ENCODE results near the gene MRPS31.

Gene MRPS31

DNA sequence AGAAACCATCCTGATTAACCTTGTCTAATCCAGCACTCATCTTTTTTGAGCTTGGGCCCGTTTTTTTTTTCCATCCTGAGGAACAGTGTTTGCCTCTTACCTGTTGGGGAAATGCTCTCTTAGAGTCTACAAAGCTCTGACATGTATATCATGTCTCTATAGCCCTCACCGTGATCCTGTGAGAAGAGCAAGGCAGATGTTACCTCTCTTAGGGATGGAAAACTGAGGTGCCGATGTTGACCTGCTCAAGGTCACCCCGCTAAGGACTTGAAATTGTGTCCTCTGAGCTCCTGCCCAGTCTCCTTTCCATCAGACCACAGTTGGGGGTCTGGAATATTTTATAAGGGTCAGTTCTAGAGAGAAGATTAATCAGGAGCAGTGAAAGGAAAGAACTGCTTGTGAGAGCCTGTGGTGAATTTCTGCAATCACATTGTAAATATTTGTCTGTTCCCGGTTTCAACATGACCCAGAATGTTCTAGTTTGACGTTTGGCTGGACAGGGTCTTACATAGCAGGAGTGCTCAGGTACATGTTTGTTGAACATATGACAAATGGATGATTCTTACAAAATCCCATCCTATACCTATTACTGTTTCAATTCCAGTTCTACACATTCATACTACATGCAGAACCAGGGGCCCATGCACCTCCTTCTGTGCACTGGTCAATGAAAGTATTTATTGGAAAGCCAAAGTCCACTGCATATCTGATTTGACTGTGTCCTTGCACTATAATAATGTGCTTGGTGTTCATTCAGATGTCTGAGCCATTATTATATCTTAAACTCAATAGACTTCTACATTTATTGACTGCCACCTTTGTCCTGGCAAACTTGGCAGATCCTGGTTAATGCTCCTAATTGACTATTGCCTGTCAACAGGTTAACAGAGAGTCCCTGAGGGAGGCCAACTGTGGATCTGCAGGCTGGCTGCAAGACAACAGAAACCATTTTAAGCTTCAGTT lies 30.5 kb upstream of the MRPS31 start:
- no peaks in the 10 kb centered on the region for H3K9me3 ChIP-seq
- H3K4me1 ChIP-seq: no peaks in the 10 kb centered on the region
- H3K36me3 ChIP-seq: peaks cover 34% of the 10 kb centered on the region
- no peaks in the 10 kb centered on the region for H3K27me3 ChIP-seq
- no peak for DNase-seq
- no peak overlapping the region for H3K4me3 ChIP-seq (ENCODE audit: low read depth, low read length)
- TF ChIP-seq, protein P1, sequence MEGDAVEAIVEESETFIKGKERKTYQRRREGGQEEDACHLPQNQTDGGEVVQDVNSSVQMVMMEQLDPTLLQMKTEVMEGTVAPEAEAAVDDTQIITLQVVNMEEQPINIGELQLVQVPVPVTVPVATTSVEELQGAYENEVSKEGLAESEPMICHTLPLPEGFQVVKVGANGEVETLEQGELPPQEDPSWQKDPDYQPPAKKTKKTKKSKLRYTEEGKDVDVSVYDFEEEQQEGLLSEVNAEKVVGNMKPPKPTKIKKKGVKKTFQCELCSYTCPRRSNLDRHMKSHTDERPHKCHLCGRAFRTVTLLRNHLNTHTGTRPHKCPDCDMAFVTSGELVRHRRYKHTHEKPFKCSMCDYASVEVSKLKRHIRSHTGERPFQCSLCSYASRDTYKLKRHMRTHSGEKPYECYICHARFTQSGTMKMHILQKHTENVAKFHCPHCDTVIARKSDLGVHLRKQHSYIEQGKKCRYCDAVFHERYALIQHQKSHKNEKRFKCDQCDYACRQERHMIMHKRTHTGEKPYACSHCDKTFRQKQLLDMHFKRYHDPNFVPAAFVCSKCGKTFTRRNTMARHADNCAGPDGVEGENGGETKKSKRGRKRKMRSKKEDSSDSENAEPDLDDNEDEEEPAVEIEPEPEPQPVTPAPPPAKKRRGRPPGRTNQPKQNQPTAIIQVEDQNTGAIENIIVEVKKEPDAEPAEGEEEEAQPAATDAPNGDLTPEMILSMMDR (IDR thresholded peaks at IDR 0.05; ENCODE audit: low read depth, low read length): no peak

DNA sequence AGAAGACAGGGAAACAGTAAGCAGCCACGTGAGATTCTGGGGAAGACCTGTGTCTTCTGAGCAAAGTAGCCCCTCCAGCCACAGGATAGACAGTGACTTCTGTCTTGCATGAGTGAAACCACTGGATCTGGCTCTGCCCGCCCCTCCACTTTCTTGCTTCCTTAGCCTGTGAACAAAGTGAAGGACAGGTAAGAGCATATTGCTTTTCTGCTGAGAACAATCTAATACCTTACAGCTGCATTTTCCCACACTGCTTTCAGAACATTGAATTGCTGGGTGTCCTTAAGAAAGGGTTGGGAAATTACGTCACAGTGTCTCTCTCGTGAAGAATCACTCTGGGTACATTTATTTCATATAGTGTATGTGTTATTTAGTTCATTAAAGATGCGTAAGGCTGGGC lies 29.6 kb upstream of the MRPS31 start:
- Histone ChIP-seq H3K4me1 (no peaks in the 10 kb centered on the region), H3K4me3 (ENCODE audit: low read depth, low read length) (no peak overlapping the region), H3K36me3 (peaks cover 39% of the 10 kb centered on the region), H3K27me3 (no peaks in the 10 kb centered on the region), H3K9me3 (no peaks in the 10 kb centered on the region)
- DNase-seq: no peak
- TF ChIP-seq, protein P1 (IDR thresholded peaks at IDR 0.05; ENCODE audit: low read depth, low read length): no peak

DNA sequence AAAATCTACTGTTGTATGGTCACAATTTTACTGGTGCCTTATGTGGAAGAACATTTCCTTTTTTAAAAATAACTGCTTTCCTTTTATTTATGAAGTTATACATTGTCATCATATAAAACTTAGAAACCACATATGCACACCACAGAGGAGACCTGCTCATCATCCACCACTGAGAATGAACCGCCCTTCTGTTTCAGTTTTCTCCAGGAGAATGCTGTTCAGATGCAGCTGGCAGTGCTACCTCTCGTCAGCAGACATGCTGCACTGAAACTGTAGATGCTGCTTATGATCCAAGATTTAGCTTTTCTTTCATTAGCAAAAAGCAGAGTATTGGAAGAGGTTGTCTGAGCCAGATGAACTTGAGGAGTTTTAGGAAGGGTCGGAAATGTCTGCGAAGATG lies 28.5 kb upstream of the MRPS31 start:
- H3K36me3 ChIP-seq: peaks cover 38% of the 10 kb centered on the region
- H3K4me1 ChIP-seq: no peaks in the 10 kb centered on the region

DNA sequence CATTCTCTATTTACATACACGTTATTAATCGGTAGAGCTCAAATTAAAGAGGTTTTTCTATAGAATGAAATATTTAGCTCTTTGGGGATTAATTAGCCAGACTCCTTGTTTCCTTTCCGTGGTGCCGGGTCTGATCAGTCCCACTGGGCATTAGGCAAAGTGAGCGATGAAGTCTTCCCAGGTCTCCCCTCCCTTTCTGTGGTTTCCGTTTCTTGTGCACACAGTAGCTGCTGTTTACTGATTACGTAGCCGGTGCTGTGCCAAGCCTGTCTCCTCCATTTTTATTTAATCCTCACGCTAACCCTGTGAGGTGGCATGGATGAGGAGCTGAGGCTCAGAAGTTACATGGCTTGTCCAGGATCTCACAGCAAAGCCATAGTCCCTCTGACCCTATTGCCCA lies 27.4 kb upstream of the MRPS31 start:
- TF ChIP-seq, protein P1 (IDR thresholded peaks at IDR 0.05; ENCODE audit: low read depth, low read length): no peak
- Histone ChIP-seq H3K27me3 (no peaks in the 10 kb centered on the region), H3K9me3 (no peaks in the 10 kb centered on the region), H3K4me3 (ENCODE audit: low read depth, low read length) (no peak overlapping the region), H3K4me1 (no peaks in the 10 kb centered on the region), H3K36me3 (peaks cover 43% of the 10 kb centered on the region)
- no peak for DNase-seq

More for the DNA sequence above, 28.5 kb upstream of the MRPS31 start:
- Histone ChIP-seq H3K4me3 (ENCODE audit: low read depth, low read length) (no peak overlapping the region), H3K27me3 (no peaks in the 10 kb centered on the region), H3K9me3 (no peaks in the 10 kb centered on the region)
- TF ChIP-seq, protein P1 (IDR thresholded peaks at IDR 0.05; ENCODE audit: low read depth, low read length): no peak
- no peak for DNase-seq

DNA sequence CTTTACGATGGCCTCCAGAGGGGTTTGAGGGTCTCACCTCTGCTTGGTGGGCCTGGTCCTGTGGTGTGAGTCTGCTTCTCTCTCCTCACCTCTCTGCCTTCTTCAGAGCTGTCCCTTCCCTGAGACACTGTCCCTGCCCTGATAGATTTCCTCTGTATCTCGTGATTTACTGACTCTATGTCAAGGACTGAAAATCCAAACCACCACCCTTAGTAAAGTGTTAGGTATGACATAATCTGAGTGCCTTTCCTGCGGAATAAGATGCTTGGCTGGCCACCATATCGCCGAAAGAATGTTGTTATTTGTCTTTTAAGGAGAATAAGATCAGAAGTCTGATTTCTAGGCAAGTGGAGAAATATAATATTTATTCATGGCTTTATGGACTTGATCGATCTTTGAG lies 25.7 kb upstream of the MRPS31 start:
- no peak overlapping the region for H3K4me3 ChIP-seq (ENCODE audit: low read depth, low read length)
- TF ChIP-seq, protein P1 (IDR thresholded peaks at IDR 0.05; ENCODE audit: low read depth, low read length): no peak
- no peaks in the 10 kb centered on the region for H3K9me3 ChIP-seq
- peaks cover 37% of the 10 kb centered on the region for H3K36me3 ChIP-seq
- DNase-seq: no peak
- H3K27me3 ChIP-seq: no peaks in the 10 kb centered on the region
- no peaks in the 10 kb centered on the region for H3K4me1 ChIP-seq
